ENCODE results near the gene MYL7. TPM values are rescaled to one million over a fixed set of nuclear protein-coding genes. Genes with fewer than 3 reads are reported as not detected.

The MYL7 gene
- total RNA-seq, 1 experiment from 2014 or later: not detected

DNA sequence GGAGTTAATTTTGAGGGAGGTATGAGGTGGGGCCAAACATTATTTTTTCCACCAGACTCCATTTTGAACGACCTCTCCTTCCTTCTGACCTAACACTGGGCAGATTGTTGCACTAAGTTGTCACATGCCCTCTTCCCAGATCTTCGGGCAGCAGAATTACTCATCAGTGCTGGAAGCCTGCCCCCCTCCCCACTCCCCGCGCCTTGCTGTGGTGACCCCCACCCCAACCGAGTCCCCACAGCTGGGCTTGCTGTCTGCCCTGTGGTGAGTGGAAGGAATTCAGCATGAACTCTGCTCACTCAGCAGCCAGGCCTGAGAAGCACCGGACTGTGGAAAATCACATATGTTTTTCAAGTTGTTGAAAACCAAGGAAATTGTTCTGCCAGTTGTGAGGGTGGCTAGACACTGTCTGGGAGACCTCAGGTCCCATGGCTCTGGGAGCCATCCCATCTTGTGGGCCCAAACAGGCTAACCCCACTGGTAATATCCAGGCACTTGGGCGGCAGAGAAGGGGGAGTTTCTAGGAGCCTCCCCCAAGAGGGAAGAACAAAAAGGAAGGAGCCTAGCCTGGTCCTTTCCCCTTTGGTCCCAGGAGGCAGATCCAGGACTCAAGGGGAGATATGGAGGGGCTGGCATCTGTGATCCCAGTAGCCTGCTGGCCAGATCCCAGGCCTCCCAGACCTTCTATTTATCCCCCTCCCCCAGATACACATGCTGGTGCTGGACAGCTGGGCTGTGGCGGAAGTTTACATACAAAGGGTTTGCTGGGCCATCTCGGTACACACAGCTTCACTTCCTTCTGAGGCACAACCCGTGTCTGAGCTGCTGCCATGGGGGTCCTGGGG lies 40.5 kb downstream of the MYL7 start:
- intact Hi-C loops (cut with micrococcal nuclease): no loop called here
- H3K4me2 ChIP-seq (ENCODE audit: low read length): no peak overlapping the region
- no peak overlapping the region for H3K27ac ChIP-seq (ENCODE audit: low read depth, low read length)
- H3K27me3 ChIP-seq (ENCODE audit: insufficient read depth, low read length): no peaks in the 10 kb centered on the region
- no peak for TF ChIP-seq CBX3 (IDR thresholded peaks at IDR 0.05; ENCODE audit: low read depth)
- no peak for TF ChIP-seq EGR1 (IDR thresholded peaks at IDR 0.05; ENCODE audit: low read depth)
- TF ChIP-seq CEBPB (IDR thresholded peaks at IDR 0.05; ENCODE audit: low read depth): no peak
- TF ChIP-seq ZFX (IDR thresholded peaks at IDR 0.05): no peak
- no peak for TF ChIP-seq SIN3A (IDR thresholded peaks at IDR 0.05; ENCODE audit: low read depth)
- TF ChIP-seq ZNF274 (IDR thresholded peaks at IDR 0.05; ENCODE audit: low read depth, low read length): no peak
- TF ChIP-seq REST (IDR thresholded peaks at IDR 0.05; ENCODE audit: low read depth): no peak
- no peak for TF ChIP-seq ZBTB33 (IDR thresholded peaks at IDR 0.05; ENCODE audit: extremely low read depth, insufficient replicate concordance, low read length)
- TF ChIP-seq POLR2A (IDR thresholded peaks at IDR 0.05; ENCODE audit: borderline replicate concordance, extremely low read depth, insufficient read depth, insufficient read length): no peak
- no peak for TF ChIP-seq JUND (IDR thresholded peaks at IDR 0.05)
- no peak overlapping the region for H2AFZ ChIP-seq (ENCODE audit: low read depth, low read length, poor library complexity, severe bottlenecking)
- no peaks in the 10 kb centered on the region for H3K9me2 ChIP-seq (ENCODE audit: insufficient read depth)
- no TSS peak for BruUV-seq (replicated peaks)
- ChIA-PET CTCF (no interaction called here), POLR2A (no interaction called here), RAD21 (ENCODE audit: low non-redundant PET in 1 of 2, low total read pairs in 2 of 2, uncharacterized antibody in 2 of 2, unreplicated experiment in 2 of 2) (no interaction called here)
- no peak for ATAC-seq
- H3K9me3 ChIP-seq (ENCODE audit: control insufficient read depth in 1 of 2, insufficient read depth in 1 of 2, low read depth in 1 of 2, low read length in 2 of 2): no peaks in the 10 kb centered on the region
- no peak overlapping the region for H3K4me3 ChIP-seq (replicated peaks in 1 of 2; ENCODE audit: low read depth in 1 of 2, low read length in 2 of 2)
- peaks cover 0 to 6% of the 10 kb centered on the region in 2 experiments; a peak in 2 of 4 replicates for H3K4me1 ChIP-seq (ENCODE audit: control insufficient read depth in 1 of 2, insufficient read depth in 2 of 2, low read length in 2 of 2)
- DNase-seq (ENCODE audit: low read depth, low spot score): no peak
- H3K9ac ChIP-seq (ENCODE audit: low read length): no peak overlapping the region
- no peaks in the 10 kb centered on the region for H3K36me3 ChIP-seq (ENCODE audit: control insufficient read depth in 1 of 2, insufficient read depth in 2 of 2, low read length in 2 of 2)
- H4K20me1 ChIP-seq (ENCODE audit: insufficient read depth): no peaks in the 10 kb centered on the region
- H3K79me2 ChIP-seq (ENCODE audit: insufficient read depth, low read length): no peaks in the 10 kb centered on the region

Data from HCT116 (cell line).